Pancreas (tissue), 10 donors: ENCODE results near the gene LTBR. TPM values are rescaled to one million over a fixed set of nuclear protein-coding genes. Genes with fewer than 3 reads are reported as not detected.
A peak's percentile ranks its signal among the peaks of the same experiment; 100 is the strongest.

Experiments used
- ATAC-seq, 4 donors: fragments of 200-7000 bp; cut with Tn5 transposase; one replicate each; pipeline versions ENCODE4 v1.8.0 to v1.9.1; 2020; ENCODE audit warnings: mild to moderate bottlenecking in 4 of 4, moderate library complexity in 4 of 4
- DNase-seq, 6 donors: peaks; one replicate each; pipeline ENCODE4 v3.0.0-alpha.2; 2020
- FAIRE-seq: peaks from 2 replicates; lab custom pipeline; 2012; peaks lifted over from hg19 to GRCh38; lab: Jason Lieb, UNC
- H3K27ac ChIP-seq, 4 donors: fragments of 200-600 bp; sonication (generic); 1 replicate in 3 of 4; 2 replicates in 1 of 4; pipeline versions ENCODE4 v1.5.0 to v1.8.0; 2020
- H3K27me3 ChIP-seq, 4 donors: fragments of 200-600 bp; one replicate each; pipeline ENCODE4 v1.8.0; 2021
- H3K36me3 ChIP-seq, 3 donors: fragments of 200-600 bp; sonication (generic) in 1 of 3; one replicate each; pipeline versions ENCODE4 v1.5.0 to v1.8.0; 2020 to 2021
- H3K4me1 ChIP-seq, 3 donors: fragments of 200-600 bp; one replicate each; pipeline ENCODE4 v1.8.0; 2021
- H3K4me3 ChIP-seq, 4 donors: fragments of 200-600 bp; sonication (generic) in 2 of 4; one replicate each; pipeline versions ENCODE4 v1.5.0 to v1.8.0; 2020 to 2021
- H3K9me3 ChIP-seq, 4 donors: fragments of 200-600 bp; one replicate each; pipeline ENCODE4 v1.8.0; 2021
- CTCF ChIP-seq, 4 donors: fragments of 200-600 bp; sonication (generic) in 3 of 4; IDR thresholded peaks; one replicate each; pipeline versions ENCODE4 v1.5.0 to v1.8.0; 2021; ENCODE audit warnings: antibody characterized with exemption in 4 of 4
- WGBS, 2 donors: extraction: QIAGEN DNeasy Blood & Tissue Kit; methylation state at CpG; one replicate each; pipeline ENCODE4 v1.1.7; 2013; 5-methylcytosine and 5-hydroxymethylcytosine counted together
- intact Hi-C, 3 donors: fragments of 100-400 bp; cut with DNase I; formaldehyde crosslinking; loops; one replicate each; pipeline versions ENCODE4 v1.11.1 to v1.14.2; 2022
- polyA plus RNA-seq, 2 donors: library from polyadenylated mRNA; stranded (reverse); fragments of 200-250 nt; gene quantifications; one replicate each; pipeline ENCODE4 v1.2.3, GENCODE V29; 2013
- total RNA-seq, 6 donors: library from RNA; stranded (reverse); fragmentation: NEBNext Ultra II Directional in 4 of 6; extraction: Animal tissue kit (Norgen Biotek cat#: 25700) in 4 of 6; gene quantifications; one replicate each; pipeline versions ENCODE4 v1.2.1 to v1.2.4, GENCODE V29; 2021 to 2023
- donor health status: healthy with polysubstance abuse.
- donor health status: DM: no; HTN: no; CAD: no; lungs with moderate emphysema.
- donor health status: DM: no; HTN: no; CAD: no.
- donor health status: control.
- donor health status: control.
- donor health status: Bipolar disorder and iron deficiency.
- donor health status: DM: yes; HTN: yes; CAD: no.
- donor health status: DM: no; HTN: no; CAD: no.
- donor health status: DM: no; HTN: no; CAD: no.
- donor health status: DM: yes; HTN: yes; CAD: no.

The LTBR gene
- total and polyA plus RNA-seq, 8 donors: 50.0 to 82.1 (median 71.6) TPM

GRCh38 chr12:6416596-6416995 is 32.6 kb downstream of the LTBR start:
- ATAC-seq: peak in 2 of 4 donors; percentile 60 to 66
- H3K36me3 ChIP-seq: no peaks in the 10 kb centered on the region
- H3K4me3 ChIP-seq: no peak overlapping the region
- H3K9me3 ChIP-seq: no peaks in the 10 kb centered on the region
- H3K4me1 ChIP-seq: peaks cover 0 to 15% (median 0%) of the 10 kb centered on the region in 3 donors
- intact Hi-C loops: no loop called here
- DNase-seq: no peak
- H3K27me3 ChIP-seq: no peaks in the 10 kb centered on the region
- no peak for TF ChIP-seq CTCF (IDR thresholded peaks at IDR 0.05)
- no peak for FAIRE-seq
- WGBS, 2 donors: 85 to 89% methylated on average over 3 of the region's 3 CpGs
- H3K27ac ChIP-seq: no peak overlapping the region

GRCh38 chr12:6418796-6419195 is 34.8 kb downstream of the LTBR start:
- H3K27ac ChIP-seq: peak overlapping the region in 1 of 4 donors; percentile 27

DNA sequence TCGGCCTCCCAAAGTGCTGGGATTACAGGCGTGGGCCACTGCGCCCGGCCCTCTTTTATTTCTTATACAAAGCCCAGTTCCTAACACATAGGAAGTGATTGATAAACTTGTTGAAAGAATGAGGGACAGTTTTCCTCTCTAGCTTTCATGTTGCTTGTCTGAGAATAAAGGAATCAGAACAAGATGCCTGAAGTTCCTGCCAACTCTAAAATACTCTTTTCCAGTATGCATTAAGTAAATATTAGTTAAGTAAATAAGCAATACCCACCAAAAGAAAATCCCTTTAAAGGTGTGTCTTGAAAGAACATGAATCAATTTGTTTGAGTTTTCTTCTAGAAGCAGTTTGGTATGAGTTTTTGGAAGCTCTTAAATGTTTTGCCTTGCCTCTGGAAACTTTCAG is 36.4 kb downstream of the LTBR start:
- H3K4me3 ChIP-seq: no peak overlapping the region
- intact Hi-C loops: loop anchor here in 2 of 3 donors (5.0 kb wide), 2 partner anchors 37 to 117 kb away; no protein-coding TSS in a partner anchor
- peaks cover 0 to 21% (median 0%) of the 10 kb centered on the region in 3 donors for H3K4me1 ChIP-seq
- no peak for TF ChIP-seq CTCF (IDR thresholded peaks at IDR 0.05)
- H3K27ac ChIP-seq: peak overlapping the region in 2 of 4 donors; percentile 17 to 22
- H3K27me3 ChIP-seq: no peaks in the 10 kb centered on the region
- 41 to 45% methylated on average over 4 of the region's 4 CpGs for WGBS, 2 donors
- H3K36me3 ChIP-seq: no peaks in the 10 kb centered on the region
- FAIRE-seq (no peak), ATAC-seq (no peak), DNase-seq (peak in 1 of 6 donors; percentile 31)
- no peaks in the 10 kb centered on the region for H3K9me3 ChIP-seq

More at GRCh38 chr12:6418796-6419195, 34.8 kb downstream of the LTBR start:
- Histone ChIP-seq H3K4me3 (no peak overlapping the region), H3K9me3 (no peaks in the 10 kb centered on the region), H3K4me1 (peaks cover 0 to 20% (median 0%) of the 10 kb centered on the region in 3 donors), H3K36me3 (no peaks in the 10 kb centered on the region), H3K27me3 (no peaks in the 10 kb centered on the region)
- FAIRE-seq (no peak), DNase-seq (peak in 2 of 6 donors; percentile 30 to 36), ATAC-seq (peak in 3 of 4 donors; percentile 35 to 59 (median 59))
- TF ChIP-seq CTCF (IDR thresholded peaks at IDR 0.05): no peak
- WGBS, 2 donors: 34 to 35% methylated on average over 6 of the region's 6 CpGs
- intact Hi-C loops: no loop called here

DNA sequence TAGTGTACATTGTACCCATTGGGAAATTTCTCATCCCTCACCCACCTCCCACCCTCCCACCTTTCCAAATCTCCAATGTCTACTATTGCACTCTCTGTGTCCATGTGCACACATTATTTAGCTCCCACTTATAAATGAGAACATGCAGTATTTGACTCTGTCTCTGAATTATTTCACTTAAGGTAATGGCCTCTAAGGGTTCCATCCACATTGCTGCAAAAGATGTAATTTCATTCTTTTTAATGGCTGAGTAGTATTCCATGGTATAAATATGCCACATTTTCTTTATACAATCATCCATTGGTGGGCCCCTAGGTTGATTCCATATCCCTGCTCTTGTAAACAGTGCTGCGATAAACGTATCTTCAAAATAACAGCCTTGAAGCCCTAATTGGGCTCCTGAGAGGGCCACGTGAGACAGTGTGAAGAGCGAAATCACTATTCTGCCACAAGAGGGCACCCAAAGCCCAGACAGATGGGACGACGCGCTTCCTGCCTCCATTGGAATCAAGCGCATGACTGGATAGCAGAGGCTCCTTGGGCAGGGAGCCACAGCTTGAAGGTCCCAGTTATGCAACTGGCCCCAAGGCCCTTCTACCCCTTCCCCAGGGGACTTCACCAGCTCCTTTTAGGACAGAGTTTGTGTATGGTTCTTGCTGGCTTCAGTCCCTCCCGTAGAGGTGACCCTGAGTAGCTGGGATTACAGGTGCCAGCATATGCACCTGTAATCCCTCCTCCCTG is 39.5 kb downstream of the LTBR start:
- ATAC-seq (peak; percentile 95 to 99 (median 98)), FAIRE-seq (peak; percentile 23), DNase-seq (peak; percentile 74 to 90 (median 84))
- TF ChIP-seq CTCF (IDR thresholded peaks at IDR 0.05): peak; percentile 77 to 83 (median 81)
- Histone ChIP-seq H3K4me1 (peaks cover 0 to 17% (median 0%) of the 10 kb centered on the region in 3 donors), H3K27me3 (no peaks in the 10 kb centered on the region), H3K9me3 (no peaks in the 10 kb centered on the region), H3K36me3 (no peaks in the 10 kb centered on the region), H3K4me3 (no peak overlapping the region), H3K27ac (no peak overlapping the region)
- intact Hi-C loops: loop anchor here in 2 of 3 donors (5.0 kb wide), 2 partner anchors 34 to 114 kb away; no protein-coding TSS in a partner anchor
- 0 to 1% methylated on average over 9 of the region's 9 CpGs for WGBS, 2 donors

DNA sequence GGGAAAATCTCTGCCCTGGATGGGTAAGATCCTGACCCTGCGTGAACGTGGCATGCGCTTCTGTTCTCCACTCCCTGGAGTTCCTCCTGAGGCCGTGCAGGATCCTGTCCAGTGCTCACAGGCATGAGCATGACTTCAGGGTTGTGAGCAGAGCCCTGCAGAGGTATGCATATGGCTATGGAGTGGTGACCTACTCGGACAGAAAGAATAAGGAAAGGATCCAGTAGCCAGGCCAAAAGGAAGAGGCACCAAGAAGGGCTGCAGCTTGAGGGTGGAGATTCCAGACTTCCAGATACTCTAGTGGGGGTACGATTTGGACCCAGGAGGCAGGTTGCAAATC is 40.0 kb downstream of the LTBR start:
- FAIRE-seq (no peak), ATAC-seq (peak; percentile 41 to 50 (median 46))

More for the DNA sequence above, 40.0 kb downstream of the LTBR start:
- Histone ChIP-seq H3K9me3 (no peaks in the 10 kb centered on the region), H3K27ac (no peak overlapping the region), H3K27me3 (no peaks in the 10 kb centered on the region), H3K4me3 (no peak overlapping the region), H3K36me3 (no peaks in the 10 kb centered on the region), H3K4me1 (peaks cover 0 to 13% (median 0%) of the 10 kb centered on the region in 3 donors)
- DNase-seq: peak in 1 of 6 donors; percentile 53
- 30 to 33% methylated on average over 6 of the region's 6 CpGs for WGBS, 2 donors
- no peak for TF ChIP-seq CTCF (IDR thresholded peaks at IDR 0.05)
- intact Hi-C loops: loop anchor here in 2 of 3 donors (5.0 kb wide), 2 partner anchors 33 to 113 kb away; no protein-coding TSS in a partner anchor
